NCI-H1436 (cell line): ENCODE measurements around the gene ITGB7.

ENCODE experiments used
- DNase-seq: peaks from one replicate; lab custom pipeline; 2025; lab: John Stamatoyannopoulos, UW

Gene ITGB7

DNA sequence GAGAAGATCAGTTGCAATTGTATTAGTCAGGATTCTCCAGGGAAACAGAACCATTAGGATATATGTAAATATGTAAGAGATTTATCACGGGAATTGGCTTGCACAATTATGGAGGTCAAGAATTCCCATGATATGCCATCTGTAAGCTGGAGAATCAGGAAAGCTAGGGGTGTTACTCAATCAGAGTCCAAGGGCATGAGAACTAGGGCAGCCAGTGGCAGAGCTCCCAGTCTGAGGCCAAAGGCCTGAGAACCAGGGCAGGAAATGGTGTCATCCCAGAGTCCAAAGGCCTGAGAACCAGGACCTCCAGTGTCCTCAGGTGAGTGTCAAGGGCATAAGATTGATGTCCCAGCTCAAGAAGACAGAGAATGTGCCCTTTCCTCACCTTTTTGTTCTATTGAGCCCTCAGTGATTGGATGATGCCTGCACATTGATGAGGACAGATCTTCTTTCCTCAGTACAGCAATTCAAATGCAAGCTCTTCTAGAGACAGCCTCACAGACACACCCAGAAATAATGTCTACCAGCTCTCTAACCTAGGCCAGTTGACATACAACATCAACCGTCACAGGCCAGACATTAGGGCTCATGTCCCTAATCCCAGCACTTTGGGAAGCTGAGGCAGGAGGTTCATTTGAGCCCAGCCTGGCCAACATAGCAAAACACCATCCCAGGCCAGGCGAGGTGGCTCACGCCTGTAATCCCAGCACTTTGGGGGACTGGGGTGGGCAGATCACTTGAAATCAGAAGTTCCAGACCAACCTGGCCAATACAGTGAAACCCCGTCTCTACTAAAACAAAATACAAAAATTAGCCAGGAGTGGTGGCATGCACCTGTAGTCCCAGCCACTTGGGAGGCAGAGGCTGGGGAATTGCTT, 61.4 kb downstream of the ITGB7 start:
- DNase-seq = no peak

DNA sequence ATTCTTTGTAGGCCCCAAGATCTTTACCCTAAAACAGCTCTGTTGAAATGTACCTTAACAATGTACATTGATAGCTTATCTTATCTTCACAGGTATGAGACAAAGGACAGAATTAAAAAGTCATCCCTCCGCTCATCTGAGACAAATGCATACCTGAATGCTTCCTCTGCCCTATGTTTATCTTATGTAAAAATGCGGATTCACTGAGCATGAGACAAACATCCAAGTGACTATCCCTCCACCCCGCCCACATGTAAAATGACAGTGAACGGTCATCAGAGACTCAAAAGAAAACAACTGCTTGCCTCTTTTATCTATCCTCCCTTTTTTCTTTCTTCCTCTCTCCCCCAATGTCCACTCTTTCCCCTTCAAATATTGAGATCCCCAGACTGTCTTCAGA, 63.7 kb downstream of the ITGB7 start:
- no peak for DNase-seq
